ENCODE measurements around the gene ATP6V1A.

Gene ATP6V1A

GRCh38 chr3:113771993-113772392, 25.2 kb downstream of the ATP6V1A start:
- Histone ChIP-seq H3K79me2 (ENCODE audit: control insufficient read depth, insufficient read depth, low read length) (no peaks in the 10 kb centered on the region), H2BK120ac (ENCODE audit: low read depth, low read length) (no peak overlapping the region), H3K27me3 (ENCODE audit: insufficient read depth, low read length, poor library complexity) (no peaks in the 10 kb centered on the region), H2AK5ac (ENCODE audit: low read length) (no peak overlapping the region), H3K79me1 (ENCODE audit: low read length) (no peaks in the 10 kb centered on the region), H2BK5ac (ENCODE audit: low read length) (no peak overlapping the region), H4K5ac (ENCODE audit: low read length) (no peak overlapping the region), H3K18ac (ENCODE audit: low read length) (no peak overlapping the region), H3K4me3 (ENCODE audit: low read length) (no peak overlapping the region), H3K4me2 (ENCODE audit: low read length) (no peak overlapping the region), H4K8ac (ENCODE audit: low read depth, low read length) (no peak overlapping the region), H3K23ac (ENCODE audit: low read length) (no peak overlapping the region), H3K36me3 (ENCODE audit: control insufficient read depth, insufficient read depth, low read length) (no peaks in the 10 kb centered on the region), H3K9ac (ENCODE audit: low read length) (no peak overlapping the region), H2BK15ac (replicated peaks; ENCODE audit: low read depth) (no peak overlapping the region), H3K27ac (ENCODE audit: low read depth, low read length) (no peak overlapping the region), H3K4ac (ENCODE audit: low read depth, low read length) (no peak overlapping the region), H3K56ac (ENCODE audit: low read length) (no peak overlapping the region), H3K4me1 (ENCODE audit: control insufficient read depth, low read depth, low read length) (no peaks in the 10 kb centered on the region)
- DNase-seq = no peak

GRCh38 chr3:113773381-113773780, 26.5 kb downstream of the ATP6V1A start:
- Histone ChIP-seq H3K4me1 (ENCODE audit: control insufficient read depth, low read depth, low read length) (no peaks in the 10 kb centered on the region), H4K5ac (ENCODE audit: low read length) (no peak overlapping the region), H2AK5ac (ENCODE audit: low read length) (no peak overlapping the region), H3K56ac (ENCODE audit: low read length) (no peak overlapping the region), H4K8ac (ENCODE audit: low read depth, low read length) (no peak overlapping the region), H2BK5ac (ENCODE audit: low read length) (no peak overlapping the region), H3K36me3 (ENCODE audit: control insufficient read depth, insufficient read depth, low read length) (no peaks in the 10 kb centered on the region), H3K9ac (ENCODE audit: low read length) (no peak overlapping the region), H2BK15ac (replicated peaks; ENCODE audit: low read depth) (no peak overlapping the region), H3K27ac (ENCODE audit: low read depth, low read length) (no peak overlapping the region), H3K23ac (ENCODE audit: low read length) (no peak overlapping the region), H3K4me3 (ENCODE audit: low read length) (no peak overlapping the region), H2BK120ac (ENCODE audit: low read depth, low read length) (no peak overlapping the region), H3K4me2 (ENCODE audit: low read length) (no peak overlapping the region), H3K79me2 (ENCODE audit: control insufficient read depth, insufficient read depth, low read length) (no peaks in the 10 kb centered on the region), H3K4ac (ENCODE audit: low read depth, low read length) (no peak overlapping the region), H3K18ac (ENCODE audit: low read length) (no peak overlapping the region), H3K79me1 (ENCODE audit: low read length) (no peaks in the 10 kb centered on the region), H3K27me3 (ENCODE audit: insufficient read depth, low read length, poor library complexity) (no peaks in the 10 kb centered on the region)
- DNase-seq = no peak
- WGBS (ENCODE audit: extremely low coverage, insufficient coverage, low lambda C conversion rate) = no CpG with 5 or more reads among the region's 3 CpGs

DNA sequence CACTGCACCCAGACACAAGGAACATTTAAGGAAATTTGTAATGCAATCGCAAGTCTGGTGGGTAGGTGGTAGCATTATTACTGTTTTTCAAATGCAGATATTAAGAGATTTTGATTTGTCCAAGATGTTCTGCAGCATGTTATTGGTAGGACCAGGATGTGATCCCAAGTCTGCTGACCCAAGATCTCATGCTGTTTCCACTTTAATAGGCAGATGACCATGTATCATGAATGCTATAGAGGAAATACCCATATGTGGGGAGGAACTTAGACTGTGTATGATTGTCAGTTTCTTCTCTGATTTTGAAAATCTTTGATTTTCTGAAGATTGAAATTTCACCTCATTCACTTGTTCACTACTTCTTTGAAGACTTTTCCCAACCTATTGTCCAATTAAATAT, 28.7 kb downstream of the ATP6V1A start:
- DNase-seq = no peak
- H2BK5ac ChIP-seq (ENCODE audit: low read length) = no peak overlapping the region

DNA sequence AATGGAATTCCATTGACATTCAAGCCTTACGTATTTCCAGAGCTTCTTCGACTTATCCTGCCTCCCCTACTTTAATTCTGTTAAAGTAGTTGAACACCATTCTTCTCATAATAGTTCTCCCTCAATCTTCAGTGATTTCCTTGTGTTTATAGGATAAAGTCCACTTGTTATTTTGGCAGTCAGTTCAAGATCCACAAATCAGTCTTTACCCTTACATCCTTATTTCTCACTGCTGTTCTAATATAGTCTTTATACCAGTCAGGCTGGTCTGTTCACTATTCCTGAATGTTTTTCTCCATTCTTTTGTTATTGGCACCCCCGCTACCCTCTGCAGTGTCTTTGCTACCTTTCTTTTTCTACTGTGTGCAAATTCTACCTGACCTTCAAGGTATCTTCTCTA, 29.7 kb downstream of the ATP6V1A start:
- Histone ChIP-seq H3K36me3 (ENCODE audit: control insufficient read depth, insufficient read depth, low read length) (no peaks in the 10 kb centered on the region), H3K79me2 (ENCODE audit: control insufficient read depth, insufficient read depth, low read length) (no peaks in the 10 kb centered on the region)
- WGBS (ENCODE audit: extremely low coverage, insufficient coverage, low lambda C conversion rate) = no CpG with 5 or more reads among the region's 3 CpGs

More for the DNA sequence above, 28.7 kb downstream of the ATP6V1A start:
- no peak overlapping the region for H3K4ac ChIP-seq (ENCODE audit: low read depth, low read length)
- no peaks in the 10 kb centered on the region for H3K36me3 ChIP-seq (ENCODE audit: control insufficient read depth, insufficient read depth, low read length)
- no peak overlapping the region for H4K5ac ChIP-seq (ENCODE audit: low read length)
- no peak overlapping the region for H3K9ac ChIP-seq (ENCODE audit: low read length)
- H3K4me3 ChIP-seq (ENCODE audit: low read length) = no peak overlapping the region
- H3K4me1 ChIP-seq (ENCODE audit: control insufficient read depth, low read depth, low read length) = no peaks in the 10 kb centered on the region
- H3K79me2 ChIP-seq (ENCODE audit: control insufficient read depth, insufficient read depth, low read length) = no peaks in the 10 kb centered on the region
- no peak overlapping the region for H3K27ac ChIP-seq (ENCODE audit: low read depth, low read length)
- H4K8ac ChIP-seq (ENCODE audit: low read depth, low read length) = no peak overlapping the region
- H2BK15ac ChIP-seq (replicated peaks; ENCODE audit: low read depth) = no peak overlapping the region
- no peak overlapping the region for H2BK120ac ChIP-seq (ENCODE audit: low read depth, low read length)
- WGBS (ENCODE audit: extremely low coverage, insufficient coverage, low lambda C conversion rate) = no CpG with 5 or more reads among the region's 1 CpG
- H3K23ac ChIP-seq (ENCODE audit: low read length) = no peak overlapping the region
- no peaks in the 10 kb centered on the region for H3K27me3 ChIP-seq (ENCODE audit: insufficient read depth, low read length, poor library complexity)
- H3K4me2 ChIP-seq (ENCODE audit: low read length) = no peak overlapping the region
- H3K18ac ChIP-seq (ENCODE audit: low read length) = no peak overlapping the region
- H3K79me1 ChIP-seq (ENCODE audit: low read length) = no peaks in the 10 kb centered on the region
- no peak overlapping the region for H3K56ac ChIP-seq (ENCODE audit: low read length)
- H2AK5ac ChIP-seq (ENCODE audit: low read length) = no peak overlapping the region

DNA sequence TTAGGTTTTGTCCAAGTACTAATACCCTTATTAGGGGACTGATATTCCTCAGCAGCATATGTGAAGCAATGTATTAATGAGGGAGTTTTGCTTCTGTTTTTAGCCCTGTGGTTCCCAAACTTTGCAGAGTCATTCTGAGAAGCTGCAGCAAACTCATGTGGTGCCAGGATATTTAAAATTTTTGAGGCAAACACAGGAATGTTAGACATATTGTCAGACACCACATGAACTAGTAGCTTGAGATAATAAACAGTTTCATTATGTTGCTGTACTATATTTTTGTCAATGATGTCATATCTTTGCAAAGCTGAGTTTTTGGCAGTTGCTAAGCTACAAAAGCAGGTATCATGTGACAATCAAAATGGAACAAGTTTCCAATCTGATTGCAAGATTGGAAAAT, 36.6 kb downstream of the ATP6V1A start:
- H3K27me3 ChIP-seq (ENCODE audit: insufficient read depth, low read length, poor library complexity) = no peaks in the 10 kb centered on the region
- no peak overlapping the region for H2AK5ac ChIP-seq (ENCODE audit: low read length)
- H3K79me1 ChIP-seq (ENCODE audit: low read length) = no peaks in the 10 kb centered on the region
- no peak overlapping the region for H3K56ac ChIP-seq (ENCODE audit: low read length)
- H3K23ac ChIP-seq (ENCODE audit: low read length) = no peak overlapping the region
- no peak overlapping the region for H4K5ac ChIP-seq (ENCODE audit: low read length)
- H3K36me3 ChIP-seq (ENCODE audit: control insufficient read depth, insufficient read depth, low read length) = no peaks in the 10 kb centered on the region
- H3K79me2 ChIP-seq (ENCODE audit: control insufficient read depth, insufficient read depth, low read length) = no peaks in the 10 kb centered on the region
- H2BK120ac ChIP-seq (ENCODE audit: low read depth, low read length) = no peak overlapping the region
- no peak overlapping the region for H3K9ac ChIP-seq (ENCODE audit: low read length)
- peak; percentile 16 for DNase-seq
- H3K4me2 ChIP-seq (ENCODE audit: low read length) = no peak overlapping the region
- no peak overlapping the region for H3K4me3 ChIP-seq (ENCODE audit: low read length)
- H4K8ac ChIP-seq (ENCODE audit: low read depth, low read length) = no peak overlapping the region
- H3K27ac ChIP-seq (ENCODE audit: low read depth, low read length) = no peak overlapping the region
- H3K4me1 ChIP-seq (ENCODE audit: control insufficient read depth, low read depth, low read length) = peaks cover 3% of the 10 kb centered on the region
- H3K18ac ChIP-seq (ENCODE audit: low read length) = no peak overlapping the region
- no peak overlapping the region for H3K4ac ChIP-seq (ENCODE audit: low read depth, low read length)
- no peak overlapping the region for H2BK15ac ChIP-seq (replicated peaks; ENCODE audit: low read depth)
- H2BK5ac ChIP-seq (ENCODE audit: low read length) = no peak overlapping the region

More for the DNA sequence above, 29.7 kb downstream of the ATP6V1A start:
- Histone ChIP-seq H2AK5ac (ENCODE audit: low read length) (no peak overlapping the region), H2BK5ac (ENCODE audit: low read length) (no peak overlapping the region), H4K5ac (ENCODE audit: low read length) (no peak overlapping the region), H3K79me1 (ENCODE audit: low read length) (no peaks in the 10 kb centered on the region), H2BK120ac (ENCODE audit: low read depth, low read length) (no peak overlapping the region), H3K9ac (ENCODE audit: low read length) (no peak overlapping the region), H3K27ac (ENCODE audit: low read depth, low read length) (no peak overlapping the region), H2BK15ac (replicated peaks; ENCODE audit: low read depth) (no peak overlapping the region), H3K4me2 (ENCODE audit: low read length) (no peak overlapping the region), H3K23ac (ENCODE audit: low read length) (no peak overlapping the region), H3K4me1 (ENCODE audit: control insufficient read depth, low read depth, low read length) (no peaks in the 10 kb centered on the region), H4K8ac (ENCODE audit: low read depth, low read length) (no peak overlapping the region), H3K4ac (ENCODE audit: low read depth, low read length) (no peak overlapping the region), H3K4me3 (ENCODE audit: low read length) (no peak overlapping the region), H3K56ac (ENCODE audit: low read length) (no peak overlapping the region), H3K27me3 (ENCODE audit: insufficient read depth, low read length, poor library complexity) (no peaks in the 10 kb centered on the region), H3K18ac (ENCODE audit: low read length) (no peak overlapping the region)
- no peak for DNase-seq

DNA sequence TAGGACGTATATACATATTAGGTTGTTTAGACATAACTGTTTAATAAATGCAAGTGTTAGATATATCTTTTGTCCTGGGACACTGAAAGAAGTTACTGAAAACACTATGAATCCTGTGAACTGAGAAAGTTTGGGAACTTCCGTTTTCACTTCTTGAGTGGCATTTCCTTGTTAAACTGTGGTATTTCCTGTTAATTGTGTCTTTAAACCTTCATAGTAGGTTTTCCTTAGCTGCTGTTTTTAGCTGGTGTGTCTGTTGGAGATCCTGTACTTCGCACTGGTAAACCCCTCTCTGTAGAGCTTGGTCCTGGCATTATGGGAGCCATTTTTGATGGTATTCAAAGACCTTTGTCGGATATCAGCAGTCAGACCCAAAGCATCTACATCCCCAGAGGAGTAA, 37.1 kb downstream of the ATP6V1A start:
- H3K9ac ChIP-seq (ENCODE audit: low read length) = no peak overlapping the region
- H2BK15ac ChIP-seq (replicated peaks; ENCODE audit: low read depth) = no peak overlapping the region
- no peak overlapping the region for H2BK120ac ChIP-seq (ENCODE audit: low read depth, low read length)
- no peaks in the 10 kb centered on the region for H3K79me1 ChIP-seq (ENCODE audit: low read length)
- DNase-seq = peak; percentile 38
- H3K18ac ChIP-seq (ENCODE audit: low read length) = no peak overlapping the region
- H3K23ac ChIP-seq (ENCODE audit: low read length) = no peak overlapping the region
- H3K4me3 ChIP-seq (ENCODE audit: low read length) = no peak overlapping the region
- no peaks in the 10 kb centered on the region for H3K36me3 ChIP-seq (ENCODE audit: control insufficient read depth, insufficient read depth, low read length)
- no peaks in the 10 kb centered on the region for H3K27me3 ChIP-seq (ENCODE audit: insufficient read depth, low read length, poor library complexity)
- WGBS (ENCODE audit: extremely low coverage, insufficient coverage, low lambda C conversion rate) = no CpG with 5 or more reads among the region's 4 CpGs
- peaks cover 3% of the 10 kb centered on the region for H3K4me1 ChIP-seq (ENCODE audit: control insufficient read depth, low read depth, low read length)
- no peaks in the 10 kb centered on the region for H3K79me2 ChIP-seq (ENCODE audit: control insufficient read depth, insufficient read depth, low read length)
- no peak overlapping the region for H3K56ac ChIP-seq (ENCODE audit: low read length)
- H4K5ac ChIP-seq (ENCODE audit: low read length) = no peak overlapping the region
- no peak overlapping the region for H3K4me2 ChIP-seq (ENCODE audit: low read length)
- H2AK5ac ChIP-seq (ENCODE audit: low read length) = no peak overlapping the region
- peak overlapping the region; percentile 33 for H3K27ac ChIP-seq (ENCODE audit: low read depth, low read length)
- no peak overlapping the region for H2BK5ac ChIP-seq (ENCODE audit: low read length)
- no peak overlapping the region for H4K8ac ChIP-seq (ENCODE audit: low read depth, low read length)
- H3K4ac ChIP-seq (ENCODE audit: low read depth, low read length) = peak overlapping the region; percentile 81

Measured in mesendoderm (in vitro differentiated cells).